ENCODE results near the gene DIPK1B.

Gene DIPK1B

GRCh38 chr9:136673975-136674785, 38.2 kb upstream of the DIPK1B start:
- no peak for DNase-seq (ENCODE audit: extremely low spot score)
- no peak for TF ChIP-seq SUZ12 (IDR thresholded peaks at IDR 0.05)
- no peak for TF ChIP-seq ARNT (IDR thresholded peaks at IDR 0.05)
- TF ChIP-seq FOXK2 (IDR thresholded peaks at IDR 0.05): no peak
- TF ChIP-seq SP1 (IDR thresholded peaks at IDR 0.05): no peak
- TF ChIP-seq BHLHE40 (IDR thresholded peaks at IDR 0.05; ENCODE audit: borderline replicate concordance): no peak
- TF ChIP-seq LEF1 (IDR thresholded peaks at IDR 0.05; ENCODE audit: borderline replicate concordance): no peak
- no peak for TF ChIP-seq TARDBP (IDR thresholded peaks at IDR 0.05)
- no peak for TF ChIP-seq FOXA1 (IDR thresholded peaks at IDR 0.05)
- no peak for TF ChIP-seq ELF4 (IDR thresholded peaks at IDR 0.05)
- no peak for TF ChIP-seq NFRKB (IDR thresholded peaks at IDR 0.05)
- TF ChIP-seq HDGF (IDR thresholded peaks at IDR 0.05; ENCODE audit: borderline replicate concordance): no peak
- TF ChIP-seq, protein P1, sequence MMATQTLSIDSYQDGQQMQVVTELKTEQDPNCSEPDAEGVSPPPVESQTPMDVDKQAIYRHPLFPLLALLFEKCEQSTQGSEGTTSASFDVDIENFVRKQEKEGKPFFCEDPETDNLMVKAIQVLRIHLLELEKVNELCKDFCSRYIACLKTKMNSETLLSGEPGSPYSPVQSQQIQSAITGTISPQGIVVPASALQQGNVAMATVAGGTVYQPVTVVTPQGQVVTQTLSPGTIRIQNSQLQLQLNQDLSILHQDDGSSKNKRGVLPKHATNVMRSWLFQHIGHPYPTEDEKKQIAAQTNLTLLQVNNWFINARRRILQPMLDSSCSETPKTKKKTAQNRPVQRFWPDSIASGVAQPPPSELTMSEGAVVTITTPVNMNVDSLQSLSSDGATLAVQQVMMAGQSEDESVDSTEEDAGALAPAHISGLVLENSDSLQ (IDR thresholded peaks at IDR 0.05): no peak
- no peak for TF ChIP-seq FOXM1 (IDR thresholded peaks at IDR 0.05; ENCODE audit: borderline replicate concordance)
- TF ChIP-seq ZNF384 (IDR thresholded peaks at IDR 0.05): no peak
- TF ChIP-seq L3MBTL2 (conservative IDR thresholded peaks at IDR 0.05): no peak
- ChIA-PET POLR2A (no interaction called here), CTCF (no interaction called here)

GRCh38 chr9:136674786-136675349, 37.5 kb upstream of the DIPK1B start:
- POLR2A ChIA-PET: no interaction called here
- CTCF ChIA-PET: no interaction called here
- no peak for DNase-seq (ENCODE audit: extremely low spot score)
- no peak for TF ChIP-seq ZNF384 (IDR thresholded peaks at IDR 0.05)
- TF ChIP-seq ELF4 (IDR thresholded peaks at IDR 0.05): no peak
- TF ChIP-seq FOXA1 (IDR thresholded peaks at IDR 0.05): no peak
- TF ChIP-seq HDGF (IDR thresholded peaks at IDR 0.05; ENCODE audit: borderline replicate concordance): no peak
- no peak for TF ChIP-seq TARDBP (IDR thresholded peaks at IDR 0.05)
- TF ChIP-seq L3MBTL2 (conservative IDR thresholded peaks at IDR 0.05): no peak
- TF ChIP-seq NFRKB (IDR thresholded peaks at IDR 0.05): no peak
- TF ChIP-seq, protein P1 (IDR thresholded peaks at IDR 0.05): no peak
- TF ChIP-seq CTBP1 (IDR thresholded peaks at IDR 0.05; ENCODE audit: borderline replicate concordance): no peak
- no peak for TF ChIP-seq BHLHE40 (IDR thresholded peaks at IDR 0.05; ENCODE audit: borderline replicate concordance)
- TF ChIP-seq SUZ12 (IDR thresholded peaks at IDR 0.05): no peak
- no peak for TF ChIP-seq FOXK2 (IDR thresholded peaks at IDR 0.05)
- TF ChIP-seq SP1 (IDR thresholded peaks at IDR 0.05): no peak
- no peak for TF ChIP-seq LEF1 (IDR thresholded peaks at IDR 0.05; ENCODE audit: borderline replicate concordance)
- TF ChIP-seq ARNT (IDR thresholded peaks at IDR 0.05): no peak
- no peak for TF ChIP-seq FOXM1 (IDR thresholded peaks at IDR 0.05; ENCODE audit: borderline replicate concordance)

DNA sequence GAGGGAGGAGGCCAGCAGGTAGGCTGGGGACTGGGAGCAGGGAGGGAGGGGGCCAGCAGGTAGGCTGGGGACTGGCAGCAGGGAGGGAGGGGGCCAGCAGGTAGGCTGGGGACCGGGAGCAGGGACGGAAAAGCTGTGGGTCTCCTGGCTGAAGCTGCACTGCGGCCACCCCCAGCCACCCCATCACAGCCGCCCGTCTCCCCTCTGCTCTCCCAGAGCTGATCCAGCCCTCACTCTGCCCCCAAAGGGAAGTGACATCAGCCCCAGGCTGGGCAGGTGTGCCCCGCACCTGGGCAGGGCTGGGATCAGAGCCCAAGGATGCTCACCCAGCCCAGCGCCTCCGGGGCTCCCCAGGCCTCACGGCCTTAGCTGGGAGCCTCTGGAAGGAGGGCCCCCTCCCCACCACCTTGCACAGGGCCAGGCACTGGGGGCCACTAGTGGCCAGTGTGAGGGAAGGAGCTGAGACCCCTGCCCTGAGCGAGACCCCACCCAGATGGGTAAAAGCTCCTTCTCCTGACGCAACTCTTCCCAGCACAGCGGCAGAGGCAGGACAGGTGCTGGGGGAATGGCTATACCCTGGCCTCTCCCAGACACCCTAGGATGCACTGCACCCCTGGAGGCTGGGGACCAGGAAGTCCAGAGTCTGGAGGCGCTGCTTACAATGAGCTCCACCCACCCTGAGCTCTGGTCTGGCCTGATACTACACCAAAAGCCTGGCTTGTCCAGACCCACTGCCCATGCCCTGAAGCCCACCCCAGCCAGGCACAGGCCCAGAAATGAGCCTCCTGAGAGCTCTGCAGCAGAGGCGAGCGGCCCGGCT, 36.7 kb upstream of the DIPK1B start:
- POLR2A ChIA-PET: no interaction called here

GRCh38 chr9:136676297-136676794, 36.0 kb upstream of the DIPK1B start:
- ChIA-PET CTCF (interaction anchor here (1.0 kb wide), 1 partner anchor 14 kb away, joined by 3 read pairs; no protein-coding TSS in a partner anchor), POLR2A (no interaction called here)
- no peak for DNase-seq (ENCODE audit: extremely low spot score)
- TF ChIP-seq FOXK2 (IDR thresholded peaks at IDR 0.05): no peak

More for the DNA sequence above, 36.7 kb upstream of the DIPK1B start:
- CTCF ChIA-PET: interaction anchor here (1.0 kb wide), 1 partner anchor 15 kb away, joined by 3 read pairs; no protein-coding TSS in a partner anchor
- TF ChIP-seq CTBP1 (IDR thresholded peaks at IDR 0.05; ENCODE audit: borderline replicate concordance) (no peak), SP1 (IDR thresholded peaks at IDR 0.05) (no peak), NFRKB (IDR thresholded peaks at IDR 0.05) (no peak), TARDBP (IDR thresholded peaks at IDR 0.05) (no peak), ELF4 (IDR thresholded peaks at IDR 0.05) (no peak), L3MBTL2 (conservative IDR thresholded peaks at IDR 0.05) (no peak), SUZ12 (IDR thresholded peaks at IDR 0.05) (no peak), ZNF384 (IDR thresholded peaks at IDR 0.05) (no peak), FOXM1 (IDR thresholded peaks at IDR 0.05; ENCODE audit: borderline replicate concordance) (no peak), BHLHE40 (IDR thresholded peaks at IDR 0.05; ENCODE audit: borderline replicate concordance) (no peak), HDGF (IDR thresholded peaks at IDR 0.05; ENCODE audit: borderline replicate concordance) (no peak), LEF1 (IDR thresholded peaks at IDR 0.05; ENCODE audit: borderline replicate concordance) (no peak), FOXK2 (IDR thresholded peaks at IDR 0.05) (no peak), FOXA1 (IDR thresholded peaks at IDR 0.05) (no peak), ARNT (IDR thresholded peaks at IDR 0.05) (no peak)
- TF ChIP-seq, protein P1 (IDR thresholded peaks at IDR 0.05): no peak
- no peak for DNase-seq (ENCODE audit: extremely low spot score)

- TF ChIP-seq BHLHE40 (IDR thresholded peaks at IDR 0.05; ENCODE audit: borderline replicate concordance) (no peak), FOXK2 (IDR thresholded peaks at IDR 0.05) (no peak), ZNF384 (IDR thresholded peaks at IDR 0.05) (no peak), ARNT (IDR thresholded peaks at IDR 0.05) (no peak), L3MBTL2 (conservative IDR thresholded peaks at IDR 0.05) (no peak), NFRKB (IDR thresholded peaks at IDR 0.05) (no peak), SP1 (IDR thresholded peaks at IDR 0.05) (no peak)
- TF ChIP-seq, protein P1 (IDR thresholded peaks at IDR 0.05): no peak
- no peak for DNase-seq (ENCODE audit: extremely low spot score)
- CTCF ChIA-PET: no interaction called here
- POLR2A ChIA-PET: no interaction called here
Observed at GRCh38 chr9:136676920-136677686, 35.3 kb upstream of the DIPK1B start.
